ENCODE data around the gene BCL2L1.

DNA sequence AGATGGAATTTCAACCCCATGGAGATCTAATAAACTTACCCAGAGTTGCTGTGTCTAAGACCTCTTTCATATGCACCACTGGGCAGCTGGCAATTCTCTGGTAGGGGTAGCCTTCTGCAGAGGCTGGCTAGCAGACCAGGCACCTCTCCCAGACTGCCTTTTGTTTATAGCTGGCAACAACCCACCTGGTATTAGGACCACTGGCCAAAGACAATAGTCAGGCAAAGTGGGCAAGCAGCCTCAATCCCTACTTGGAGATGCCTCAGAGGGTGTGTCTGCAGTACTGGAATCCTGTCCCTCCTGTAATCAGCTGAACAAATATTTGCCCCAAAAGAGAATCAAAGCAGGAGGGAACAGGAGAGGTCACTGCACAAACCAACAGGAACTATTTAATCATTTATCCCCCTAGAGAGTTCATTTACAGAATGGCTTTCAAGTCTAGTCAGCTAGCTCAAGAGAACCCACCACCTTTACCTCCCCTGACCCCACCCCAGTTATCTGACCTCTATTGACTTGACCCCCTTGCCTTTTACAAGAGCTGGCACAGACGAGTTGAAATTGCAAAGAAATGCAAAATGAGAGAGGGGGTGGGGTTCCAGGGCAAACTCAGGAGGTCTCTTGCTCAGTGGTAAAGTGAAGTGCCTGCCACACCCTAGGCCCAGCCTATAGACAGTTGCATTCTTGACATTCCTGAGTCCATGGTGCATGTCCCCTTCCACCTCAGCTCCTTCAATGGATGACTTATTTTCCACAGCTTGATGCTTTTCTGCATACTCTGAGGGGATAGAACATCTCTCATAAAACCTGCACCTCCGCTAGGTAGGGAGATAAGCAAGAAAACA lies 2.8 kb downstream of the BCL2L1 start:
- TF ChIP-seq, protein P1, sequence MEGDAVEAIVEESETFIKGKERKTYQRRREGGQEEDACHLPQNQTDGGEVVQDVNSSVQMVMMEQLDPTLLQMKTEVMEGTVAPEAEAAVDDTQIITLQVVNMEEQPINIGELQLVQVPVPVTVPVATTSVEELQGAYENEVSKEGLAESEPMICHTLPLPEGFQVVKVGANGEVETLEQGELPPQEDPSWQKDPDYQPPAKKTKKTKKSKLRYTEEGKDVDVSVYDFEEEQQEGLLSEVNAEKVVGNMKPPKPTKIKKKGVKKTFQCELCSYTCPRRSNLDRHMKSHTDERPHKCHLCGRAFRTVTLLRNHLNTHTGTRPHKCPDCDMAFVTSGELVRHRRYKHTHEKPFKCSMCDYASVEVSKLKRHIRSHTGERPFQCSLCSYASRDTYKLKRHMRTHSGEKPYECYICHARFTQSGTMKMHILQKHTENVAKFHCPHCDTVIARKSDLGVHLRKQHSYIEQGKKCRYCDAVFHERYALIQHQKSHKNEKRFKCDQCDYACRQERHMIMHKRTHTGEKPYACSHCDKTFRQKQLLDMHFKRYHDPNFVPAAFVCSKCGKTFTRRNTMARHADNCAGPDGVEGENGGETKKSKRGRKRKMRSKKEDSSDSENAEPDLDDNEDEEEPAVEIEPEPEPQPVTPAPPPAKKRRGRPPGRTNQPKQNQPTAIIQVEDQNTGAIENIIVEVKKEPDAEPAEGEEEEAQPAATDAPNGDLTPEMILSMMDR (IDR thresholded peaks at IDR 0.05; ENCODE audit: low read length), result no peak
- no peak for TF ChIP-seq EZH2 (IDR thresholded peaks at IDR 0.05; ENCODE audit: borderline replicate concordance, low read length)

All from OCI-LY1 (cell line).